Right atrium auricular region (tissue), 2 donors: Measurements from ENCODE around the gene ST6GALNAC4. TPM values are rescaled to one million over a fixed set of nuclear protein-coding genes. Genes with fewer than 3 reads are reported as not detected.

Experiments
- DNase-seq: peaks from one replicate; pipeline ENCODE4 v3.0.0-alpha.2; 2019; ENCODE audit warnings: low spot score
- H3K27ac ChIP-seq, 2 donors: fragments of 200-600 bp; sonication (generic); 1 replicate in 1 of 2; 2 replicates in 1 of 2; pipeline ENCODE4 v1.5.1; 2016 to 2019
- H3K27me3 ChIP-seq, 2 donors: fragments of 200-600 bp; sonication (generic); one replicate each; pipeline versions ENCODE4 v1.5.1 to v1.6.0; 2017 to 2019
- H3K36me3 ChIP-seq: fragments of 200-600 bp; sonication (generic); one replicate; pipeline ENCODE4 v1.5.1; 2016
- H3K4me1 ChIP-seq, 2 donors: fragments of 200-600 bp; sonication (generic); one replicate each; pipeline versions ENCODE4 v1.5.1 to v1.6.0; 2017 to 2019
- H3K4me3 ChIP-seq, 2 donors: fragments of 200-600 bp; sonication (generic); 1 replicate in 1 of 2; 2 replicates in 1 of 2; pipeline ENCODE4 v1.5.1; 2017 to 2019; ENCODE audit warnings: mild to moderate bottlenecking in 1 of 2, moderate library complexity in 1 of 2
- H3K9me3 ChIP-seq, 2 donors: fragments of 200-600 bp; sonication (generic); one replicate each; pipeline ENCODE4 v1.5.1; 2019
- CTCF ChIP-seq, 2 donors: fragments of 200-600 bp; sonication (generic); IDR thresholded peaks; one replicate each; pipeline ENCODE4 v1.5.1; 2019; ENCODE audit warnings: antibody characterized with exemption in 2 of 2
- total RNA-seq, 2 donors: library from RNA; depleted of rRNA; stranded (reverse); fragments of >200 nt; gene quantifications; one replicate each; pipeline ENCODE4 v1.1.0, GENCODE V29; 2016

The ST6GALNAC4 gene
- total RNA-seq, 2 donors from 2014 or later, result 31.7 to 59.0 TPM

- no peaks in the 10 kb centered on the region for H3K9me3 ChIP-seq
- H3K36me3 ChIP-seq, result peaks cover 20% of the 10 kb centered on the region
- H3K27me3 ChIP-seq, result no peaks in the 10 kb centered on the region
- H3K4me3 ChIP-seq, result no peak overlapping the region
- H3K4me1 ChIP-seq, result peaks cover 0 to 40% of the 10 kb centered on the region in 2 donors
- no peak for DNase-seq
- H3K27ac ChIP-seq, result peak overlapping the region in 1 of 2 donors; percentile 81
- no peak for TF ChIP-seq CTCF (IDR thresholded peaks at IDR 0.05)
Measured at GRCh38 chr9:127945338-127945737, 28.5 kb upstream of the ST6GALNAC4 start.

- no peak for TF ChIP-seq CTCF (IDR thresholded peaks at IDR 0.05)
- Histone ChIP-seq H3K27me3 (no peaks in the 10 kb centered on the region), H3K27ac (no peak overlapping the region), H3K4me3 (no peak overlapping the region), H3K36me3 (peaks cover 20% of the 10 kb centered on the region), H3K4me1 (peaks cover 0 to 33% of the 10 kb centered on the region in 2 donors), H3K9me3 (no peaks in the 10 kb centered on the region)
- DNase-seq, result no peak
Measured at GRCh38 chr9:127944586-127945218, 27.9 kb upstream of the ST6GALNAC4 start.

- Histone ChIP-seq H3K27me3 (no peaks in the 10 kb centered on the region), H3K4me3 (no peak overlapping the region), H3K9me3 (no peaks in the 10 kb centered on the region), H3K36me3 (peaks cover 20% of the 10 kb centered on the region), H3K27ac (peak overlapping the region in 1 of 2 donors; percentile 2), H3K4me1 (peaks cover 0 to 28% of the 10 kb centered on the region in 2 donors)
- DNase-seq, result no peak
- peak; percentile 92 to 95 for TF ChIP-seq CTCF (IDR thresholded peaks at IDR 0.05)
Measured at GRCh38 chr9:127943731-127944144, 26.9 kb upstream of the ST6GALNAC4 start.

DNA sequence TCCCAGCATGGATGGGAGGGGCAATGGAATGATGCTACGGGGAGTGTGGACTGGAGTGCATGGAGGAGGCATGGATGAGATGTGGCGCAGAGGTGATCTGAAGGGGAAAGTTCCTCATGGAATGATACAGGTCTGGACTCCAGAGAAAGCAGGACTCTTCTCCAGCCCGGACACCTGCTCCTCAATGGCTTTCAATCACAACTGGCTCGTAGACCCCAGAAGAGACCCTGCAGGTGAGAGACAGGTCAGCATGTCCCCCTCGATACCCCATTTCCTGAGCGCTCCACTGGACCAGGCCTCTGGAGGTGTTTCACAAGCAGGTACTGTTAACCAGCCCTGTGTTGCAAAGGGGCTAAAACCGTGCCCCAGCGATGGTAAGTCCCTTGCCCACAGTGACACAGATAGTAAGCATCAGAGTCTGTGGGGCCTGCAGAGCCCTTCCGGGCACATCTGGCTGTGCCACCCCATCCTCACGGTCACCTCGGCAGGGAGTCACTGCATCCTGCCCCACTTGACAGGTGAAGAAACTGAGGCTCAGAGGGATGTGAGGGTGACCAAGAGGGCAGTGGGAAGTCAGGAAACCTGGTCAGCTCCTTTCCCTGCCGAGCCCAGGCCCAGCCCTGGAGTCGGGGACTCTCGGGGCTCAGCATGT lies 26.3 kb upstream of the ST6GALNAC4 start:
- TF ChIP-seq CTCF (IDR thresholded peaks at IDR 0.05), result no peak
- Histone ChIP-seq H3K4me1 (peaks cover 0 to 34% of the 10 kb centered on the region in 2 donors), H3K27me3 (no peaks in the 10 kb centered on the region), H3K9me3 (no peaks in the 10 kb centered on the region), H3K4me3 (no peak overlapping the region), H3K27ac (peak overlapping the region in 1 of 2 donors; percentile 3), H3K36me3 (peaks cover 20% of the 10 kb centered on the region)
- no peak for DNase-seq

- peaks cover 20% of the 10 kb centered on the region for H3K36me3 ChIP-seq
- H3K27ac ChIP-seq, result peak overlapping the region in 1 of 2 donors; percentile 3
- peaks cover 0 to 37% of the 10 kb centered on the region in 2 donors for H3K4me1 ChIP-seq
- peak; percentile 80 to 92 for TF ChIP-seq CTCF (IDR thresholded peaks at IDR 0.05)
- no peaks in the 10 kb centered on the region for H3K9me3 ChIP-seq
- H3K27me3 ChIP-seq, result no peaks in the 10 kb centered on the region
- DNase-seq, result peak; percentile 85
- H3K4me3 ChIP-seq, result no peak overlapping the region
Measured at GRCh38 chr9:127942216-127943010, 25.6 kb upstream of the ST6GALNAC4 start.
